Dedifferentiated amniotic fluid mesenchymal stem cell (primary cell): Measurements from ENCODE around the gene GHRL.

ENCODE experiments used
- DNase-seq: peaks from one replicate; pipeline ENCODE4 v3.0.0-alpha.2; 2016; ENCODE audit errors: extremely low spot score

Gene GHRL

DNA sequence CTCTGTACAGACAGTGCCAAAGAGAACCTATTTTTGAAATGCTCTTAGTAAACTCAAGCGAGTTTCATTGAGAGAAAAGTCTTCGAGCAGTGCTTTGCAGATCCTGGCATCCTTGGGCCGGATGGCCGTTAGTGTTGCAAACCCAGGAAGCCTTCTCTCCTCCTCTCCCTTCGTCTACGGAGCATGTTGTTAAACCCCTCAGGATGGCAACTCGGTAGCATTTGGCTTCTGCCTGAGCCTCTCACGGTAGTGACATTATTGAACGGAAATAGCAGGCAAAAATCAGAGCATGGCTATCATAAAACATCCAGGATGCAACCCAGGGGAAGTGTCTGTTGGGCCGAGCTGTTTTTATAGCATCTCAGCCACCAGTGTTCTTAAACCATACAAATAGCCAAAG lies 34.8 kb upstream of the GHRL start:
- DNase-seq, result no peak

DNA sequence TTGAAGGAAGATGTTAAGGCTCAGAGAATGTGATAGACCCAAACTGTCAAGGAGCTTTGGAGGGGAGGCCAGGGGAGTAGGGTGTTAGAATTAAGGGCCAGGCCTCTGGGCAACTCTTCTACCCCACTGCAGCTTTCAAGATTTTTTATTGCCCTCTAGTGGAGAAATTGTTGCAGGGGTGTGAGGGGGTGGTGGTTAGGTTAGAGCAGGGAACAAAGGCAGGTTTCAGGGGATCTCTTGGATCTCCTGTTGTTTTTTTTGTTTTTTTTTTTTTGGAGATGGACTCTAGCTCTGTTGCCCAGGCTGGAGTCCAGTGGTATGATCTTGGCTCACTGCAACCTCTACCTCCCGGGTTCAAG lies 29.6 kb upstream of the GHRL start:
- DNase-seq, result no peak

DNA sequence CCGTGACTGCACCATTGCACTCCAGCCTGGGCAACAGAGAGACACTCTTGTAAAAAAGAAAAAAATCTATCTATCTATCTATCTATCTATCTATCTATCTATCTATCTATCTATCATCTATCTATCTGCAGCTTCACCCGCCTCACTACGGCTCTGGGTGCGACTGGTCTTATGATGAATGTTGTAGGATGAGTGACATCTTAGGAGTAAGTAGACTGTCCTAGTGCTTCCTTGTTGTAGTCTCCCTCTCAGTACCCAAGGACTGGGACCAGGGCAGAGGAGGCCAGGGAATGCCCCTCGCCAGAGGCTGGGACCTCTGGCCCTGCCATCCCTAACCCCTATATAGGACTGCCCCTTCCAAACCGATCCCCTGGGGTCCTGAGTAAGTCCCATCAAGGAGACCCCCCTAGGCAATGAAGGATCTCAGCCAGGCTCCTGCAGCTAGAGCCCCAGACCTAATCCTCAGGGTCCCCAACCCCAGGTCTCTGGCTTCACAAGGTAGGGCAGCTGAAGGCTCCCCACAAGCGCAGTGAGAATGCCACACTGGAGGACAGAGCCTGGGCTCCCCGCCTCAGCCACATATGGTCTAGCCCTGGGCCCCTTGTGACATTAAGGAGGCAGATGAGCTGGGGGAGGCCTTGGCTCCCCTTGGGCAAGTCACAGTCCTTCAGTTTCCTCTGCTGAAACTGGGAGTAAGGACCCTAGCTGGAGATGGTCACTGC lies 29.0 kb upstream of the GHRL start:
- DNase-seq, result no peak

DNA sequence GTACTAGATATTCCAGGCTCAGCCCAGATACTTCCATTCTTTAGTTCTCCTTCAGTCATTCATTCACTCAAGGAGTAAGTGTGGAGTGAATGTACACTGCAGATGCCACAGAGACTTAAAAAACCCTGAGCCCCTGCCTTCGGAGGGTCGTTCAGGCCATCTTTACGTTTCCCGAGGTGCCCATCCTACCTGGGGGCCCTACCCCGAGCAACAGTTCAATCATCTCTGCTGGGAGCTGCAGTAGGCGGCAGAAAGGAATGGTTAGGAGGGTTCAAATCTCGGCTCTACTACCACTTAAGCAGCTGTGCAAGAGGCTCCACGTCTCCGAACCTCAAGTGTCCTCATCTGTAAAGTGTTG lies 27.6 kb upstream of the GHRL start:
- no peak for DNase-seq

DNA sequence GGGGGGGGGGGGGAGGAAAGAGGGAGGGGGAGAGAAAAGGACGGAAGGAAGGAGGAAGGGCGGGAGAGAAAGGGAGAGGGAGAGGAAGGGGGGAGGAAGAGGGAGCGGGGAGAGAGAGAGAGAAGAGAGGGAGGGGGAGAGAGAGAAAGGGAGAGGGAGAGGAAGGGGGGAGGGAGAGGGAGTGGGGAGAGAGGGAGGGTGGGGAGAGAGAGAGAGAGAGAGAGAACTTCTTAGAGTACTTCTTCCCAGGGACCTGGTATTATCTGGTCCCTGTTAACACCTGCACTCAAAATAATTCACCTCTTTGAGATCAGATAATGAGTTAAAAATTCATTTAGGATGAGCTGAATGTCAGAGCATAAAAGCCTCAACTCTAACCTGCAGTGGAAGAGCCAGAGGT lies 27.1 kb upstream of the GHRL start:
- DNase-seq, result no peak

DNA sequence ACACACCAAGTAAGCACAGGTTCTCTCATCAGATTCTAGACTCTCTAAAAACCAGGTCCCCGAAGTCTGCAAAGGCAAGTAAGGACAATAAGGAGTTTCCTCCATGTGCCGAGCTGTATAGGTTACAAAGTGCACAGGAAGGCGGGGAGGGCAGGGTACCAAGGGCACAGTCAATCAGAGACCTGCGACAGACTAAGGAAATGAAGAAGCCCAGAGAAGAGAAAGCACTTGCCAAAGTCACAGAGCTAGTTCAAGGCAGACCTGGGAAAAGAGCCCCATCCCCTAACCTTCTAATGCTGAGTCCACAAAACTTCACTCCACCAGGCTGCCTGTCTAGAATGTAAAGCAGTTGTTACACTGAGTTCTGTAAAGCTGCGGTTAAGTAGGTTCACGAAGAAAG lies 26.5 kb upstream of the GHRL start:
- DNase-seq, result no peak

DNA sequence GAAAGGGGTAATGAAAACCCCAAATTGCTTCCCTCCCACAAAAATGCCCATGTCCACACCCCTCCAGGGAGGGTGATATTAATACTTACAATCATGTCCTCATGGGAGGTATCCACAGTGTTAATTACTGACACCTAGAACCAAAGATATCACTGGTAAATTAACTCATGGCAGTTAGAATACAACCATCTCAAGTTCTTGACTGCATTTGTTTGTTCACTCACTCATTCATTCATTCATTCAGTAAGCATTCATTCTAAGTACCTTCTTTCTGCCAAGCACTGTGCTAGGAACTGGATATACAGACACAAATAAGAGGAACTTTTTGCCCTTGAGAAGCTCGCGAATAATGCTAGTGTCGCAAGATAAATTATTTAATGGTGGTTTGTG lies 25.2 kb upstream of the GHRL start:
- no peak for DNase-seq

DNA sequence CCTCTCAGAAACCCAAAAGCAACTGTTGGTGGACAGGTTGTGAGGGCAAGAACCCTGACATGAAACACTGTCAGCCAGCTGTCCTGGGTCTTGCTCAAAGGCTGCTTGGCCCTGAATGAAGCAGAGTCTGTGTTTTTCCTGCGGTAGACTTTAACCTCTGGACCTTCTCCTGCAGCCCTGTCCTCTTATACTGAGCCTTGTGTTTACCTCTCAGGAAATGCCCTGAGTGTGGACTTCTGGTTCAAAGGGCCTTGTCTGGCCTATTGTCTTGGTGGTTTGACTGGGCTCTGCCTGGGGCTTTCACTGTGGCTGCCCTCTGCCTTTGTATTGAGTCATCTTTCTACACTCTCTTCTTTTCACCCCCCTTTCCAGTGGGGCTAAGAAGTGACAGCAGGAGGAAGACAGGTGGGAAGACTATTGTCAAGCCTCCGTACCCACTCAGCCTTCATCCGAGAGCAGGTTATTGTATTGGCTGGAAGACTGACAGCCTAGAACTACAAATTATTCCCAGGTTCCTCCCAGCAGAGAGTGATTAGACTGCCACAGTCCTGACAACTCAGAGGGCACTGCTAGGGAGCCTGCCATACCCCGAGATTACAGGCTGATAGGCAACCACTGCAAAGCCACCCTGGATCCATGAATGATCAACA lies 24.7 kb upstream of the GHRL start:
- no peak for DNase-seq

DNA sequence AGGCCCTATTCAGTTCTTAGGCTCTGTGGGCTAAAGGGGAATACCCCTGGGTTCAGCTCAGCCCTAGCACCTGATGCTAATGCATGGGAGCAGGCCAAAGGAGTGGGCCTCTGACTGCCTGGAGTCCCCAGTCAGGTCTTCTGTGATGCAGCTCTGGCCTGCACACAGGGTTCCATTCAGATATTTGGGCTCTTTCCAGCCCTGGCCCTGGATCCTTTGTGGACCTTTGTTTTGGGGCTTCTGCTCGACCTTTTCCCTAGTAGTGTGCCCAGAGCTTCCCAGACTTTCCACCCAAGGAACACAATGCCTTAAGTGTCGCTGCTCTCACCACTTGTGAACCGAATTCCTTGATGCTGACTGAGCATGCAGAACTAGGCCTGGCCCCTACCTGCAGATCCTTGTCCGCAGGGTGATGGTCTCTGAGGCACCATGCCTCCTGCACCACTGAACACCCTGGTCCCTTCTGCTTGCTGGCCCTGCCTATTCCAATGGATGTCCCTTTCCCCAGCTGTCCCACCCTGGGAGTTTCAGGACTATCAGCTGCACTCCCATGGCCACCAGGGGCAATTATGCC lies 23.1 kb upstream of the GHRL start:
- no peak for DNase-seq

DNA sequence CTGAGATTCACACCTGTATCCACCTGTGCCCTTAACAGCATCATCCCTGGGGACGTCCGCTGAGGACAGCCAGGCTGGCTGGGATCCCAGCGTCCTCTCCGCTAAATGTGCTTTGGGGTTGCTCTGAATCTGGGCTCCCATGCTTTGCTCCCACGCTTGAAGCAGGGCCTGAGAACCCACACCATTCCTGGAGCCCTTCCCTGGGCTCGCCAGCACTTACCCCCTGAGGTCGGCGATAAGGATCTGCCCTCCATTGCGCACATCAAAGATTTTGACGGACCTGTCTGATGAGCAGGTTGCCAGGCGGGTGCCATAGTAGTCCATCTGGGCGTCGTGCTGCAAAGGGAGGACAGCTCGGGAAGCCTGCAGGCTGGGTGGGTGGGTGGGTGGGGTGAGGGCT lies 22.4 kb upstream of the GHRL start:
- no peak for DNase-seq

DNA sequence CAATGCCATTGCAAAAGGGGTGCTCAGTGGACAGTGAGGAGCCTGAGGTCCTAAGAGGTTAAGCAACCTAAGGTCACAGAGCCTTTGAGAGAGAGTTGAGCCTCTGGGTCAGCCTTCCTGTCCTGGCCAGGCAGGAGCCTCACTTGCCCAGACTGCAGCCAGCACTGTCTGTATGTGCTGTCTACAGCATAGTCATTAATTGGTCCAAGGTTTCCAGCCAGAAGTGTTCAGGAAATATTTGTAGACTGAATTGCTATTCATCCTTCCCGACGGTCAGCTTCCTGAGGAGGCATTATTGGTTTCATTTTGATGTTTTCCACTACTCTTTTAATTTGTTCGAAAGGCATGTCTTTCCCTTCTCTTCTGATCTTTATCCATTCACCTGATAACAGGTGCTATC lies 20.1 kb upstream of the GHRL start:
- DNase-seq, result no peak

DNA sequence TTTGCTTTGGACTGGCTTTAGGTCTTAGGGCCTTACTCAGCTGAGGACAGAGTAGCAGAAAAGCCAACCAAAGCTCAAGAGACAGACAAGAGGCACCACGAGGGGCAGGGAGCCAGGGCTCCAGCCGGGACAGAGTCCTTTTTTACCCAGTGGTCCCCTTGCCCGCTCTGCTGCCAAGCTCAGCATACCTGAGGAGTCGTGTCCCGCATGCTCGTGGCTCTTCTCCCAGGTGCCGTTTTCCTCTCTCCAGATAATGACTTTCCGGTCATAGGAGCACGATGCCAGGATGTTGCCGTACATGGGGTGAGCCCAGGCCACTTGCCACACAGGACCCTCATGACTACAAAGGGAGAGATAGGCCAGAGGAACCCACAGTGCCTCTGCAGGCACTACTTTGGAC lies 19.6 kb upstream of the GHRL start:
- no peak for DNase-seq

DNA sequence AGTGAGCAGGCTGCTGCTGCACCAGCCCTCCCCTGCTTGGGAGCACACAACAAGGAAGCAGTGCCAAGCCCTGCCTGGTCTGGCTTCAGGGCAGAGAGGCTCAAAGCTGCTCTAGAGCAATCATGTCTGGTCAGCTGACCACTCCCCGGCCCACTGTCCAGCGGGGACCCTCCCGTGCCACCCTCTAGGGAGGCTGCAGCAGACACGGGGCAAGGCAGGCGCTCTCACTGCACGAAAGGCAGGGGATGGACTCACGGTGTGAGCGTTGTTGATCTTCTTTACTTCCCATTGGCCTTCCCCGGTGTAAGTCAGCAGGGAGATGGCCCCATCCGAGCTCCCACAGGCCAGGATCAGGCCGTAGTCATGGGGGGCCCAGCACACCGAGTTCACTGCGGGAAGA lies 19.0 kb upstream of the GHRL start:
- DNase-seq, result no peak

DNA sequence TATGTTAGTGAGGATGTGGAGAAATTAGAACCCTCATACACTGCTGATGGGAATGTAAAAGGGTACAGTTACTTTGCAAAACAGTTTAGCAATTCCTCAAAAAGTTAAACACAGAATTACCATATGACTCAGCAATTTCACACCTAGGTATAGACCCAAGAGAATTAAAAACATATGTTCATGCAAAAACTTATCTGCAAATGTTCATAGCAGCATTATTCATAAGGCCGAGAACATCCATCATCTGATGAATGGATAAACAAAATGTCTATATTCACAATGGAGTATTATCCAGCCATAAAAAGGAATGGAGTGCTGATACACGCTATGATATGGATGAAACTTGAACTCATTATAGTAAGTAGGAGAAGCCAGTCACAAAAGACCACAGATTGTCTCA lies 17.8 kb upstream of the GHRL start:
- peak; percentile 34 for DNase-seq

DNA sequence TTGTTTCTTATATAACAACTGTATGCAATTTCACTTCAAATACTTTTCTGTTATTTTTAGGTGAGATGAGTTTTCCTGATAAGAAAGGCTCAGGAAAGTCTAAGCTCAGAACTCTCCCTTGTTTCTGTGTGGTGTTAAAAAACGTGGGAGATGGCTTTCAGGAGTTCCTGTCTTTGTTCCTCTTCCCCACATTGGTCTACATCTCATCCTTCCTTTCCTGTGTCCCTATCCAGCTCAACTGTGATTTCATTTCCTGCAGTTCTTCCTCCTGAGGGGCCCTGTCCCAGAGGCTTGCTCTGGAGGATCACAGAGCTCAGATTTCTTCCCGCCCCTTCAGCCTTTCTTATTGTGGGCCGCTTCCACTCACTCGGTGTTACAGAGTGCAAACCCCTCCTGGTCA lies 17.0 kb upstream of the GHRL start:
- no peak for DNase-seq

DNA sequence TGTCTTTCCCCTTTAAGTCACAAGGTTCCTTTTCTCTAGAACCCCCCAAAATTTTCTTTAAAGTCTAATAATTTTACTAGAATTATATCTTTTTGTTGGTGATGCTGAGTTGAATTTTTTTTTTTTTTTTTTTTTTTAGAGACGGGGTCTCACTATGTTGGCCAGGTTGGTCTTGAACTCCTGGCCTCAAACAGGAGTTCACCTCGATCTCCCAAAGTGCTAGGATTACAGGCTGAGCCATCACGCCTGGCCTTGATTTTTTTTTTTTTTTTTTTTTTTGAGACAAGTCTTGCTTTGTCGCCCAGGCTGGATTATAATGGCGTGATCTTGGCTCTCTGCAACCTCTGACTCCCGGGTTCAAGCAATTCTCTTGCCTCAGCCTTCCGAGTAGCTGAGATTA lies 15.9 kb upstream of the GHRL start:
- no peak for DNase-seq

DNA sequence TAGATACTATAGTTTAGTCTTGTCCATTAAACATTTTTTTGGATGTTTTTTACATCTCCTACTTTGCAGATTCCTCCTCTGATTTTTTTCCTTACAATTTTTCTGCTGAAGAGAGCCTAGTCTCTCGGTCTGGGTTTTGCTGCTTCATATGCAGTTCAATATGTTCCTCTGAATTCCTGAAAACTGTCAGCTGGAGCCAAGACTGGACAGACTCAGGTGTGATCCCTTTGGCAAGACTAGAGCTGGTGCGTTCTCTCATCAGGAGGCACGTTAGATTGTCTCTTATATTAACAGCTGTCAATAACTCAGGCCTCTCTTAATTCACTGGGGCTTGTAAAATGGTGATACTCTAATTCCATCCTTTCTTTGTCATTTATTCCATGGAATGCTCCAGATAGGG lies 13.4 kb upstream of the GHRL start:
- no peak for DNase-seq

DNA sequence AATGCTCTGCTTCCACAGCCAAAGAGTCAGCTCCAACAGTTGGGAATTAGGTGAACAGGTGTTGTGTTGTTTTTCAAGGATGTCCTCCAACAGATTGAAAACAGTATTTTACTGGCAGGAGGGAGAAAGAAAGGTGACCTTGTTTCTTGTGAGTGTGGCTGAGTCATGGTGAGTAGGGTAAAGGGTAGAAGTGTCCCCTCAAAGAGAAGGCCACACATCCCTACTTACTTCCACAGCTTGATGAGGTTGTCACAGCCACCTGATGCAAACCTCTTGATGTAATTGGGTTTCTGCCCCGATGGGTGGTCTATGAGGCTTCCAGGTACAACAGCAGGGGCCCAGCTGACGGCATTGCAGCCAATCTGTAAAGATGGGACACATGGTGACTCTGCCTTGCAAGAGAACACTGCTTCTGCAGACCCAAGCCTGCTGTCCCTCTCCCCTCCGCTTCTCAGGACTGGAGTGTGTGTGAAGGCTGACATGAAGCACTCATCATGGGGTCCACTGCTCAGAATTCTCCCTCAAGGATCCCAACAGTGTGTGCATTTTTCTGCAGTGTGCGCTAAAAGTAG lies 12.7 kb upstream of the GHRL start:
- DNase-seq, result no peak

DNA sequence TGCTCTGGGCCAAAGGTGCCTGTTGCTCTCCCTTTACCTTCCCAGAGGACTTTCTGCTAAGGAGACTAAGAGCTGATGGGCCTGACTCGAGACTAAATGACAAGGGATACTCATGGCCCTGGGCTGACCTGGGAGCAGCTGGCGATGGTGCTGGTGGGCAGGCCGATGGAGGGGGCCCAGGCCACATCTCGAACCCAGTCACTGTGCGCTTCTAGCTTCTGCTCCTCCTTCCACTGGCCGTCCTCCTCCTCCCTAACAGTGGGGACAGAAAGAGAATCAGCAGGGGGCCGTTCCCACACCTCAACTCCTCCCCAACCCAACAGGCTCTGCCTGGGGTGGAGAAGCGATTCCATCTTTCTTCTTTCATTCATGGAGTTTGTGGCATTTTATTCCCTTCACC lies 12.2 kb upstream of the GHRL start:
- DNase-seq, result no peak

DNA sequence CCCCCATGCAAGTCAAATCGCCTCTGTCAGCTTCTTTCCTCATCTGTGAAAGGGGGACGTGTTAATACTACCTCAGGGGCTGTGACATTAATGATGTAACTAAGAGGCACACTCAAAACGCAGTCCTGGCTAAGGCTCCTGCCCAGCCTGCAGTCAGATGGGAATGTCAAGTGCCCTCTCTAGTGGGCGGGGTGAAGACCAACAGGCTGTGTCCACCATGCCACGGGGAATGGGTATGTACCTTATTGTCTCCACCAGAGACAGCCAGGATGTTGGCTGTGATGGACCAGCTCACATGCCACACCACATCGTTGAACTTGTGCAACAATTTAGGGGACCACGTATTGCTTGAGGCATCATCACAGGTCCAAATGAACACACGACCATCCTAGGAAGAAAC lies 11.0 kb upstream of the GHRL start:
- no peak for DNase-seq

DNA sequence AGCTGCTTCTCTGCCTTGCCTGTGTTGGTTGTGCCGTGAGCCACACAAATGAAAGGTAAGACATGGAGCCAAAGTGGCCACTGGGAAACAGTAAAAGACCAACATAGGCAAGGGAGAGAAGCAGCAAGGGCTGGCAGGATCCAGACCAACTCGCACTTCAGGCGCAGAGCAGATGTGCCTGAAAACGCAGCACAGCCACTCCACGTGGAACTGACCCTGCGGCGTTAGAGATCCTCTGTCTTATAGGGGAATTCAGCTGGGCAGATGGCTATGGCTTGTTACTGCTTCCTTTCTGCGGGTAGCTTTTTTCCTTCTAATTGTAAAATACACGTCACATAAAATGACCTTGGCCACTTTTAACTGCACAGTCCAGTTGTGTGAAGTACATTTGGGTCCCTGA lies 10.4 kb upstream of the GHRL start:
- no peak for DNase-seq

DNA sequence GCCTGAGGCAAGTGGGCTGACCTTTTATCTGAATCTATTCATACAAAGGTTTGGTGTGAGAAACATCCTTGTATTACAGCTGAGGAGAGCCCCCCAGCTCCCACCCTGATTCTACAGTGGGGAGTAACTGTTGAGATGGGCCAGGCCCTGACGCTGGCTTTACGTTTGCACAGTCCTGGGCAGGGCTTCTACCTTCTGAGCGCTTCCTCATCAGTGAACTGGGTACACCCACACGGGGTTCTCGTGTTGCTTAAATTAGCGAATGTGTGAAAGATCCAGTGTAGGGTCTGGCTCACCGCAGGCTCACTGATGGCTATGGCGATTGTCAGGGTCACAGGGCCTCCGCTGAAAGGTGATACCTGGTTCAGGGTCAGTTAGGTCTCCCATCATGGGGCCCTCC lies 7.3 kb upstream of the GHRL start:
- no peak for DNase-seq

DNA sequence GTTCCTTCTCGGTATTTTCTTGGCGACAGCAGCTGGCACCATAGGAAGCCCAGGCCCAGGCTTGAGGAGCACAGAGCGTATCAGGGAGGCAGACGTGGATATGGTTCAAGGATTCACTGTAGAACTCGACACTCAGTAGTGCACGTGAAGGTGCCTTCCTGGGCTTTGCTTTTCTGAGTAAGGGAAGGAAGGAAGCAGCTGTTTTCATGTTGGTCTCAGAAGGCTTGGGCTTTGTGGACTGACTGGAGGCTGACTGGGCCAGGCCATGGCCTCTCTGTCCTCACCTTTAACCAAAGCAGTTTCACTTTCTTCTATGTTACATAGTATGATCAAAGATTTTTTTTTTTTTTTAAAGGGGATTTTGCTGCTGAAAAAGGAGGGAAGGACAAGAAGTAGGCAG lies 6.9 kb upstream of the GHRL start:
- no peak for DNase-seq

DNA sequence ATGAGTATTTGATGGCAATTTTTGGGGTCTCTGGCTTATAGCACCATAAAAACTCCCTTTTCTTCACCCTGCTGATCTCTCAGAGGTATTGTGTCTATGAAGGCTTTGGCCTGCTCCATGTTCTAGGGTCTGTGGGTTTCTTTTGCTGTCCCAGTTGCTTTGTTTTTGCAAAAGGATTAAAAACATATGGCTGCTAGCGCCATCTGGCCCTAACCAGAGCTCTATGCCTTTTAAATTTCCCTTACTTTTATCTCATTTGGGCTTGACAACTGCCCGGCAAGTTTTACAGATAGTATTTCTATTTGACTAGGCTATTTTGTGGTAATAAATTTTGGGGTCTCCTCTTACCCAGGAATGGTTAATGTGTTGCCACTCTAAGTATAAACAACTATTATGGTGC lies 6.4 kb upstream of the GHRL start:
- DNase-seq, result no peak
